GM10248 (cell line): Measurements from ENCODE around the gene RAB17.
A peak's percentile ranks its signal among the peaks of the same experiment; 100 is the strongest.

ENCODE experiments used
- CTCF ChIA-PET: fragments of 300-600 bp; sonication (Branson Sonifier 250); formaldehyde crosslinking; extraction: SDS; loops from one replicate; lab custom pipeline; 2021; ENCODE audit warnings: antibody characterized with exemption; lab: Yijun Ruan, JAX
- POLR2A ChIA-PET: fragments of 350-650 bp; sonication (Branson Sonifier 250); formaldehyde crosslinking; extraction: SDS; loops from one replicate; lab custom pipeline; 2020; ENCODE audit warnings: antibody characterized with exemption; lab: Yijun Ruan, JAX
- DNase-seq: peaks from one replicate; pipeline ENCODE4 v3.0.0; 2012; ENCODE audit errors: extremely low spot score
- TF ChIP-seq, protein P1 (sequence below): IDR thresholded peaks from 2 replicates; pipeline ENCODE4 v1.5.1; 2012; ENCODE audit warnings: mild to moderate bottlenecking, low read depth; ENCODE audit errors: extremely low read depth, missing control alignments, control extremely low read depth

RAB17 gene

GRCh38 chr2:237534380-237534779, 56.2 kb downstream of the RAB17 start:
- ChIA-PET CTCF (interaction anchor here (5.9 kb wide), 1 partner anchor 22 kb away, joined by 36 read pairs; no protein-coding TSS in a partner anchor), POLR2A (no interaction called here)
- no peak for DNase-seq
- TF ChIP-seq, protein P1, sequence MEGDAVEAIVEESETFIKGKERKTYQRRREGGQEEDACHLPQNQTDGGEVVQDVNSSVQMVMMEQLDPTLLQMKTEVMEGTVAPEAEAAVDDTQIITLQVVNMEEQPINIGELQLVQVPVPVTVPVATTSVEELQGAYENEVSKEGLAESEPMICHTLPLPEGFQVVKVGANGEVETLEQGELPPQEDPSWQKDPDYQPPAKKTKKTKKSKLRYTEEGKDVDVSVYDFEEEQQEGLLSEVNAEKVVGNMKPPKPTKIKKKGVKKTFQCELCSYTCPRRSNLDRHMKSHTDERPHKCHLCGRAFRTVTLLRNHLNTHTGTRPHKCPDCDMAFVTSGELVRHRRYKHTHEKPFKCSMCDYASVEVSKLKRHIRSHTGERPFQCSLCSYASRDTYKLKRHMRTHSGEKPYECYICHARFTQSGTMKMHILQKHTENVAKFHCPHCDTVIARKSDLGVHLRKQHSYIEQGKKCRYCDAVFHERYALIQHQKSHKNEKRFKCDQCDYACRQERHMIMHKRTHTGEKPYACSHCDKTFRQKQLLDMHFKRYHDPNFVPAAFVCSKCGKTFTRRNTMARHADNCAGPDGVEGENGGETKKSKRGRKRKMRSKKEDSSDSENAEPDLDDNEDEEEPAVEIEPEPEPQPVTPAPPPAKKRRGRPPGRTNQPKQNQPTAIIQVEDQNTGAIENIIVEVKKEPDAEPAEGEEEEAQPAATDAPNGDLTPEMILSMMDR = no peak

DNA sequence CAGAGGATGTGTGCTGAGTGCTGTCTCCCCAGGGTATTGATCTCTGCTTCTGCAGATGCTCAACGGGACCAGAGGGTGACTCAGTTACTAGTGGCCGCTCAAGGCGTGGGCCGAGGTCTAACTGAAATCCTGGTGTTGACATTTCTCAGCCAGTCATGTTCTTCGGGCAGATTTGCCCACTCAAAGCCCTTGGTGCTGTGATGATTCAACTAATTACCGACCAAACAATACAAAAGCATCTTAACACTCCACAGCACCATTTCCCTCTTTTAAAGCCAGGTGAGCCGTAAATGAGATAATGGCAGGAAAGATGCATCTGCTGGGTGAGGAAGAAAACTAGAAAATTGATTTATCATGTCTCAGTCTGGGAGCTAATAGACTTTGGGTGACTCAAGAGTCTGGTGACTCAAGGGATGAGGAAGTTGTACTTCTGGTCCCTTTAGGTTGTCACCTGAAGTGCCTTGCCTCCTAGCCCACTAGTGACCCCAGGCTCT, 56.8 kb downstream of the RAB17 start:
- ChIA-PET CTCF (interaction anchor here (1.2 to 5.9 kb wide), 3 partner anchors 11 to 38 kb away, joined by 3 to 36 read pairs (median 13); no protein-coding TSS in a partner anchor), POLR2A (no interaction called here)
- TF ChIP-seq, protein P1 = no peak
- DNase-seq = no peak

DNA sequence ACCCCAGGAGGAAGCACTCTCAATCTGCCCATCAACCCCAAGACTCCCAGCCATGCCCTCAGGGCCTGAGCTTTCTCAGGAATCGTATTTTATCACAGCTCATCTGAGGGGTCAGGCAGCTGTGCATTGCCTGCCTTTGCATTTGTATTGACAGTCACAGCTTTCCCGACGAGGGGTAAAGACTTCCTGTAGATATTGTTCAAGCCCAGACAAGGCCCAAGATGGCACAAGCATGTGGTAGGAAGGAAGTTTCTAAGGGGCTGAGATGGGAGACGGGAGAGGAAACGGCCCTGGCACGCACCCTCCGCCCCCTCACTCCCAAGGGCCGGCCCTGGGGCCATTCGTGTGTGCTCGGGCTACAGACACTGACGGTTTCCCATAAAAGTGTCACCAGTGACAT, 58.4 kb downstream of the RAB17 start:
- DNase-seq = no peak
- ChIA-PET POLR2A (no interaction called here), CTCF (interaction anchor here (0.9 to 5.9 kb wide), 5 partner anchors 8 to 40 kb away, joined by 3 to 36 read pairs (median 5); no protein-coding TSS in a partner anchor)
- TF ChIP-seq, protein P1 = no peak

- TF ChIP-seq, protein P1 = no peak
- no peak for DNase-seq
- POLR2A ChIA-PET = no interaction called here
- CTCF ChIA-PET = interaction anchor here (2.5 to 5.9 kb wide), 3 partner anchors 18 to 41 kb away, joined by 13 to 36 read pairs (median 13); no protein-coding TSS in a partner anchor
Observed at GRCh38 chr2:237530472-237531433, 59.8 kb downstream of the RAB17 start.

GRCh38 chr2:237529452-237530402, 60.8 kb downstream of the RAB17 start:
- ChIA-PET CTCF (interaction anchor here (2.5 kb wide), 1 partner anchor 17 kb away, joined by 13 read pairs; no protein-coding TSS in a partner anchor), POLR2A (no interaction called here)
- peak; percentile 77 for DNase-seq
- TF ChIP-seq, protein P1 = no peak
